ENCODE data around the gene BCL2.

Gene BCL2

DNA sequence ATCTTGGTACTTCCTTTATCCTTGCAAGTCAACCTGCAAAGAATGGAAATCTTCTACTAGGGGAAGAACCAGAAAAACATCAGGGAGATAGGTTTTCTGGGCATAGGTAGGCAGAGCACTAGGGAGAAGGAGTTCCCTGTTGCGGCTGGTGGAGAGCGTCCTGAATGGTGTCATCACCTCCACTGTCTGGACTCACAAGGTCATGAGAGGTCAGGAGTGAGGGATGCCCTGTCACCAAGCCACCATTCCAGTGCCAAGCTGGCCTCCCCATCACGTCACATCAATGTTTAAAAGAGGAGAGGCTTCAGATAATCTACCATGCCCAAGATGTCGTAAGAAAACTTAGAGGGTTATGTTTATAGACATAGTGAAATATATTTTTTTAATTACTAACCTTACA, 72.1 kb downstream of the BCL2 start:
- WGBS, 2 experiments = 89 to 93% methylated on average over 2 to 4 of the region's 4 CpGs

DNA sequence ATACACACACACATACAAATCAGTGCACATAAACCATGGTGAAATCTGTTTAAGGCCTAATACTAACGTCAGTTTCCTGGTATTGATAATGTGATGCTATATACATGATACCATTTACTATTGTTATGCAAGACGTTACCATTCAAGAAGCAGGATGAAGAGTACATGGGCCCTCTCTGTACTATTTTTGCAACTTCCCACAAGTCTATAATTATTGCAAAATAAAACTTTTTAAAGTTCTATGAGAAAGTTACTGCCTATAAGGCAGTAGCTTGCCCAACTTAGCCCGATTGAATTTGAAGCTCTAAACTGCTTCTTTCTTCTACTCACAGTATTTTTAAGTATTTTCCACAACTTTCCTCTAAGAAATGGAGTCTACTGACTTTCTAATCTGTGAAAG, 74.0 kb downstream of the BCL2 start:
- Histone ChIP-seq H3K4me1 (ENCODE audit: control insufficient read depth, insufficient read depth, low read length) (no peaks in the 10 kb centered on the region), H3K27me3 (ENCODE audit: control insufficient read depth, insufficient read depth, low read length, poor library complexity, severe bottlenecking) (no peaks in the 10 kb centered on the region), H3K4me3 (ENCODE audit: insufficient read depth, low read depth, low read length) (no peak overlapping the region), H3K36me3 (ENCODE audit: control insufficient read depth, insufficient read depth, low read length) (no peaks in the 10 kb centered on the region), H3K27ac (ENCODE audit: insufficient read depth, low read depth, low read length, poor library complexity, severe bottlenecking) (no peak overlapping the region), H3K9me3 (ENCODE audit: control insufficient read depth, low read length) (no peaks in the 10 kb centered on the region)
- 93 to 100% methylated on average over 1 to 3 of the region's 3 CpGs for WGBS, 2 experiments

More for the DNA sequence above, 72.1 kb downstream of the BCL2 start:
- Histone ChIP-seq H3K9me3 (ENCODE audit: control insufficient read depth, low read length) (no peaks in the 10 kb centered on the region), H3K36me3 (ENCODE audit: control insufficient read depth, insufficient read depth, low read length) (no peaks in the 10 kb centered on the region), H3K4me3 (ENCODE audit: insufficient read depth, low read depth, low read length) (no peak overlapping the region), H3K27me3 (ENCODE audit: control insufficient read depth, insufficient read depth, low read length, poor library complexity, severe bottlenecking) (no peaks in the 10 kb centered on the region), H3K4me1 (ENCODE audit: control insufficient read depth, insufficient read depth, low read length) (no peaks in the 10 kb centered on the region), H3K27ac (ENCODE audit: insufficient read depth, low read depth, low read length, poor library complexity, severe bottlenecking) (no peak overlapping the region)

DNA sequence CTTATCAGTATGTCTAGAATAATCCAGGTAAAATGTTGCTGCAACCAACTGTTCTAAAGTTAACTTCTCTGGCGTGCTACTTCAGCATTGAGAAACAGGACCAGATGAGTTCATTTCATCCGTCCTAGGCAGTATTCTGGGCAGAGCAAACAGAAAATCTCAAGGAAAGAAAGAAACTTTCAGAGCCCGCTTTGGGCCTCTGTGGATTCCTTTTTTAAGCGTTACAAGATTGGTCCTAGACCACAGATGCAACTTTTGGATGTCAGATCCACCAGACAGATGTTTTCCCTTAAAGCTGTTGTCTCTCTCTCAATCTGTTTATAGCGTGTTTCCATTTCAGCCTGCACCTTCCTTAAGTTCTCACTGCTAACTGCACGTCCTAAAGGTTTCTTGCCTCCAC, 75.0 kb downstream of the BCL2 start:
- no peak overlapping the region for H3K4me3 ChIP-seq (ENCODE audit: insufficient read depth, low read depth, low read length)
- no peaks in the 10 kb centered on the region for H3K36me3 ChIP-seq (ENCODE audit: control insufficient read depth, insufficient read depth, low read length)
- no peaks in the 10 kb centered on the region for H3K27me3 ChIP-seq (ENCODE audit: control insufficient read depth, insufficient read depth, low read length, poor library complexity, severe bottlenecking)
- whole genome bisulfite sequencing, 2 experiments = 88 to 92% methylated on average over 6 of the region's 6 CpGs
- H3K27ac ChIP-seq (ENCODE audit: insufficient read depth, low read depth, low read length, poor library complexity, severe bottlenecking) = no peak overlapping the region
- no peaks in the 10 kb centered on the region for H3K9me3 ChIP-seq (ENCODE audit: control insufficient read depth, low read length)
- H3K4me1 ChIP-seq (ENCODE audit: control insufficient read depth, insufficient read depth, low read length) = peaks cover 1% of the 10 kb centered on the region

DNA sequence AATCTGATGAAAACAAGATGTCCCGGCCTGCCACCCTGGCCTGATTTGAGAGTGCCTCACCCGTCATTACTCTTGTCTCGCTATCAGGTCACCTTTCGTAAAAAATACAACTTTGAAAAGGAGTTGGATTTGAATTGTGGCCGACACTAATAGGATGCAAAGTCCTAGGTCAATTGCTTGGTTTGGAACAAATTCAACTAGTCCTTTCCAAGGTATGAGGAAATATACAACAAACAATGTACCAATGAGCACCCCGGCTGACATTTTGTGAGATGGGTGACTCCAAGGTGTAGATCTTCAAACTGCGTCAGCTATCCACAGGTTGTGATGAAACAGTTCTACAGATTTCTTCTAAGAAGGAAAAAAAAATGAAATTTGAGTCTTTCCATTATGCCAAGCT, 77.8 kb downstream of the BCL2 start:
- no peaks in the 10 kb centered on the region for H3K9me3 ChIP-seq (ENCODE audit: control insufficient read depth, low read length)
- no peak overlapping the region for H3K4me3 ChIP-seq (ENCODE audit: insufficient read depth, low read depth, low read length)
- H3K4me1 ChIP-seq (ENCODE audit: control insufficient read depth, insufficient read depth, low read length) = peaks cover 27% of the 10 kb centered on the region
- no peaks in the 10 kb centered on the region for H3K36me3 ChIP-seq (ENCODE audit: control insufficient read depth, insufficient read depth, low read length)
- no peaks in the 10 kb centered on the region for H3K27me3 ChIP-seq (ENCODE audit: control insufficient read depth, insufficient read depth, low read length, poor library complexity, severe bottlenecking)
- no peak overlapping the region for H3K27ac ChIP-seq (ENCODE audit: insufficient read depth, low read depth, low read length, poor library complexity, severe bottlenecking)
- 94 to 97% methylated on average over 7 of the region's 7 CpGs for WGBS, 2 experiments

DNA sequence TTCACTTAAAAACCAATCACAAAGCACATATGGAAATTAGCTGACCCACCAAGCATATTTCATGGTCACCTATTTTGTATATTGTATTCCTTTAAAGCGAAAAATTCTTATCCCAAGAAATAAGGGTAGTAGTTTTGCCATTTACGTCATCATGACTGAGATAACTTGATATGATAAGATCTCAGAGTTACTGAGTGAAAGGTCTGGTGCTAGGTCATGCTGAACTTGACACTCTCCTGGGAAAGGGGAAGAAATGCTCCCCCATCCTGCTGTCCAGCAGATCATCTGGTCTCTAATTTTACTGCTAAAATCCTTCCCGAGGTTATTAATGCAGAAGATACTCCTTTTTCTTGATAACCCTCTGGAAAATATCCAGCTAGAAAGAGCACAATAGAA, 78.3 kb downstream of the BCL2 start:
- no peaks in the 10 kb centered on the region for H3K9me3 ChIP-seq (ENCODE audit: control insufficient read depth, low read length)
- no peak overlapping the region for H3K27ac ChIP-seq (ENCODE audit: insufficient read depth, low read depth, low read length, poor library complexity, severe bottlenecking)
- no peaks in the 10 kb centered on the region for H3K36me3 ChIP-seq (ENCODE audit: control insufficient read depth, insufficient read depth, low read length)
- H3K4me1 ChIP-seq (ENCODE audit: control insufficient read depth, insufficient read depth, low read length) = peaks cover 27% of the 10 kb centered on the region
- no peaks in the 10 kb centered on the region for H3K27me3 ChIP-seq (ENCODE audit: control insufficient read depth, insufficient read depth, low read length, poor library complexity, severe bottlenecking)
- WGBS, 2 experiments = 92 to 94% methylated on average over 3 of the region's 3 CpGs
- no peak overlapping the region for H3K4me3 ChIP-seq (ENCODE audit: insufficient read depth, low read depth, low read length)

DNA sequence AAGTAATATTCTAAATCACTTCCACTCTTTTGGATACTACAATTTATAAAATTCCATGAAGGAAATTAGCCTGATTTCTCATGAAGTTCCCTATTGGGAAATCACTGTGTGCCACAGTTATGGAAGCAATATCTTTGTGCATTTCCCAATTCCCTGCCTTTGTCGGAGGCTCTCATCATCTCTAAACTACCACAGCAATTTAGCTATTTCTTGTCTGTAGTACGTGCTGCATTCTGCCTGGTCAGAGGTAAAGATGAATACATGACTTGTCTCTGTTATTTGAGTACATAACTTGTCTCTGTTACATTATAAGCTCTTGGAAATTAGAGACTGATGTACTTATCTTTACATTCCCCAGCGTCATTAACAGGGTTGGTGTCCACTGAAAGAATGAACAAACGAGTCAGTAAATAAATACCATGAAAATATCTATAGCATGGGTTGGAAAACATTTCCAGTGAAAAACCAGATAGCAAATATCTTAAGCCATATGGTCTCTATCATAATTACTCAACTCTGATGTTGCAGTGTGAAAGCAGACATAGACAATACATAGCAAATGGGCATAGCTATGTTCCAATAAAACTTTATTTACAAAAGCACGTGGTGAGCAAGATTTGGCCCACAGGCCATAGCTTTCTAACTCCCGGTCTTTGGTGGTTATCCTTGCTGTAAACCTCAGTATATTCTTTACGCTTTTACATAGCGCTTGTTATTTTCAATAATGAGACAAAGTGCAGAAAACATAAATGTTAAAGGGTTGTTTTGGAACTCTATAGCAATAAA, 78.8 kb downstream of the BCL2 start:
- WGBS, 2 experiments = 79 to 81% methylated on average over 5 to 8 of the region's 8 CpGs
- H3K4me1 ChIP-seq (ENCODE audit: control insufficient read depth, insufficient read depth, low read length) = peaks cover 27% of the 10 kb centered on the region
- H3K27ac ChIP-seq (ENCODE audit: insufficient read depth, low read depth, low read length, poor library complexity, severe bottlenecking) = no peak overlapping the region
- H3K4me3 ChIP-seq (ENCODE audit: insufficient read depth, low read depth, low read length) = no peak overlapping the region
- no peaks in the 10 kb centered on the region for H3K27me3 ChIP-seq (ENCODE audit: control insufficient read depth, insufficient read depth, low read length, poor library complexity, severe bottlenecking)
- H3K9me3 ChIP-seq (ENCODE audit: control insufficient read depth, low read length) = no peaks in the 10 kb centered on the region
- H3K36me3 ChIP-seq (ENCODE audit: control insufficient read depth, insufficient read depth, low read length) = no peaks in the 10 kb centered on the region

DNA sequence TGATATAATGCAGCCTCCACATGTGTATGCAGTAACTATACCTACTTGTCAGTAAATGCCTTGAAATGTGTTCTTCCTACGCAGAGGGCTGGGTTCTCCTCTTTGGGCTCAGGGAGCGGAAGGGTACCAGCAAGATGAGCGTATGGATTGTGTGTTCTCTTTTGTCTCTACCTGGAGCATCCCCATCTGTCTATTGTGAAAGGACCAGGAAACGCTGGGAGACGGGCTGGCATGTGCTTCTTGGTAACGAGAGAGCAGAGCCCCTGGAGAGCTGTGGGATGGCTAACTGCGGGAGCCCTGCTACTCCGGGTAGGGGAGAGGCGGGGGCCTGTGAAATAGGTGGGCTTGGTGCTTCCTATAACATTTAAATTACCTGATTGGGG, 80.9 kb downstream of the BCL2 start:
- H3K27ac ChIP-seq (ENCODE audit: insufficient read depth, low read depth, low read length, poor library complexity, severe bottlenecking) = peak overlapping the region; percentile 93
- WGBS, 2 experiments = 13 to 22% methylated on average over 9 of the region's 9 CpGs
- H3K4me3 ChIP-seq (ENCODE audit: insufficient read depth, low read depth, low read length) = no peak overlapping the region
- H3K4me1 ChIP-seq (ENCODE audit: control insufficient read depth, insufficient read depth, low read length) = peaks cover 27% of the 10 kb centered on the region
- H3K36me3 ChIP-seq (ENCODE audit: control insufficient read depth, insufficient read depth, low read length) = no peaks in the 10 kb centered on the region
- H3K9me3 ChIP-seq (ENCODE audit: control insufficient read depth, low read length) = no peaks in the 10 kb centered on the region
- no peaks in the 10 kb centered on the region for H3K27me3 ChIP-seq (ENCODE audit: control insufficient read depth, insufficient read depth, low read length, poor library complexity, severe bottlenecking)

DNA sequence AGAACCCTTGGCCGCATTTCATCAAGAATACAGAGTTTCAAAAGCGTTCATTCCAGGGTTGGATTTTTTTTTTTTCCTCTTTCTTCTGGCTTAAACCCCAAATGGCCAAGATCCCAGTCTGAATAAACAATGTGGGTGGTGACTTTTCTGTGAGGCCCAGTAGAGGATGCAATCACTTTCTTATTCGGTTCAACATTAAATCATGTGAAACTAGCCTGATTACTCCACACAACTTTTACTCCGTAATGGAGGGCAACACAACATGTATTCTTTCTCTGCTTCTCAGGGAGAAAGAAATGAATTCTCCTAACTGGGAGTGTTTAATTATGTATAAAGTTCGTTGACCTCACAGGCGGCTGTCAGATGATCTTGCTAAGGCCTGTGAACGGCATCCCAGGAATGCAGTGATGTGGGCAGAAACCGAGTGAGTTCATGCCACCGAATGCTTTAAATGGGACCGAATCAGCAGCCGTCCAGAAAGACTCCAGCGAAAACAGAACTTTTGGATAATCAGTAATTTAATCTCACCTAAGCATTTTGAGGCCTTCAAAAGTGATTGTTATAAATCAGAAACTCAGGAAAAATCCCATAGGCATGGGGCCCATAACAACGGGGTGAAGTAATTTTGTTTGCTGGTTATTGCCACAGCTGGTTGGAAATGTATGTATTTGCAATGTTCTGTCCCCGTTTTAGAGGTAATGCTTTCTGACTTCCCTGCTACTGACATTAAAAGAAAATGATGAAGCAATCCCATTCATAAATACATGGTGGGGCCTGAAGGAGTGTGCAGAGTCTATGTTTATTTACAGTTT, 81.5 kb downstream of the BCL2 start:
- Histone ChIP-seq H3K27ac (ENCODE audit: insufficient read depth, low read depth, low read length, poor library complexity, severe bottlenecking) (peak overlapping the region; percentile 93), H3K4me1 (ENCODE audit: control insufficient read depth, insufficient read depth, low read length) (peaks cover 27% of the 10 kb centered on the region), H3K4me3 (ENCODE audit: insufficient read depth, low read depth, low read length) (no peak overlapping the region), H3K36me3 (ENCODE audit: control insufficient read depth, insufficient read depth, low read length) (no peaks in the 10 kb centered on the region), H3K27me3 (ENCODE audit: control insufficient read depth, insufficient read depth, low read length, poor library complexity, severe bottlenecking) (no peaks in the 10 kb centered on the region), H3K9me3 (ENCODE audit: control insufficient read depth, low read length) (no peaks in the 10 kb centered on the region)
- 47 to 51% methylated on average over 13 to 14 of the region's 14 CpGs for WGBS, 2 experiments

DNA sequence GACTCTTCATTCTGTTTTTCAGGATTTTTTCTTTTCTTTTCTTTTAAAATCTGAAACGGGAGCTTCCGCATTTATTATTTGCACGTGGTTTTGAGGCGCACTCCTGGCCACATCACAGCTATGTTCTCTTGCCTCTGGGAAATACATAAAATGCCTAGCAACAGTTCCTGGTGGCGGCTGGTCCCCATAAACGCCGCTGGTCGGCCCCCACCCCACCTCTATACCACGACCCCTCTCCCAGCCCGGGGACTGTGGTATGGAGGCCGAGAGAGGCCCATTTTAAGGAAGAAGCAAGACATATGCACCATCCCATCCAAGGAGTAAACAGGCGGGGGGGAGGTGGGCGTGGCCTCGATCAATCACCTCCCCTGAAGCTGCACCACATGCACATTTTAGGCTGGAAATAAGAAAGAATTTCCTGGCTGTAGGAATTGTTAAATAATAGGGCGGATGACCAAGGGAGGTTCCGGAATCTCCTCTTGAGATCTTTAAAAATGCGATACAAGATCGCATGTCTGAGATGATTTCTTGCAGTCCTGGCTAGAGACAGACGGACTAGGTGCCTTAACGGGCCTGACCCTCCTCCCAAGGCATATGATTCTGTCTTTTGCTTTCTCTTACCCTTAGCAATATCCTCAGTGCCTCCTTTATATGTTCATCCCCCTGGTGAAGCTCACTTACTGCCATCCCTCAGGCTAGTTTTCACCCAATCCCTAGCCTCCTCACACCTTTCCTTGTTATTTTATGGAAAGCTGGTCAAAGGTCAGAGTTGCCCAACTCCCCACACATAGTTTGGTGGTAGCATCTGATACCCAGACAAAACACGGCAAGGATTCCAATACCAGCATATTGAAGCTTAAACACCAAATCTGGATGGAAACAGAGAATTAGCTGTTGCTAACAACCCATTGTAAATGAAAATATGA, 82.4 kb downstream of the BCL2 start:
- H3K27ac ChIP-seq (ENCODE audit: insufficient read depth, low read depth, low read length, poor library complexity, severe bottlenecking) = peak overlapping the region; percentile 93
- H3K4me3 ChIP-seq (ENCODE audit: insufficient read depth, low read depth, low read length) = no peak overlapping the region
- H3K27me3 ChIP-seq (ENCODE audit: control insufficient read depth, insufficient read depth, low read length, poor library complexity, severe bottlenecking) = no peaks in the 10 kb centered on the region
- no peaks in the 10 kb centered on the region for H3K9me3 ChIP-seq (ENCODE audit: control insufficient read depth, low read length)
- WGBS, 2 experiments = 96 to 97% methylated on average over 20 to 21 of the region's 21 CpGs
- no peaks in the 10 kb centered on the region for H3K36me3 ChIP-seq (ENCODE audit: control insufficient read depth, insufficient read depth, low read length)
- peaks cover 27% of the 10 kb centered on the region for H3K4me1 ChIP-seq (ENCODE audit: control insufficient read depth, insufficient read depth, low read length)

DNA sequence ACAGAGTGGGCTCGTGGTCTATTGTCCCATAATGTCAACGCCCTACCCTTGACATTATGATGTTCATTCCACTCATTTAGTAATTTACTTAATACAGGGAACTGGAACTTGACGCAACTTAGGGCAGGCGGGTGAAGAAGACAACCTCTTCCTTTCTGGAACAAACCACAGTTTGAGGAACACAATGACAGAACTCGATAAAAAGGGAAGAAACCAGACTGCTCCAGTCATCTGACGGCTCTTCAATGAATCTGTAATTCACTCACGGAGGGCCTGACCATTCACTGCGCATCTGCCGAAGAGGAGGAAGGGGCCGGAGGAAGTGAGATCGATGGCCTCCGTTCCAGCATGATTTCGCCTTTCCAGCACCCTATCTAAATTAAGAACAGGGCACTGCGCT, 83.2 kb downstream of the BCL2 start:
- Histone ChIP-seq H3K27ac (ENCODE audit: insufficient read depth, low read depth, low read length, poor library complexity, severe bottlenecking) (no peak overlapping the region), H3K36me3 (ENCODE audit: control insufficient read depth, insufficient read depth, low read length) (no peaks in the 10 kb centered on the region), H3K4me1 (ENCODE audit: control insufficient read depth, insufficient read depth, low read length) (peaks cover 27% of the 10 kb centered on the region), H3K4me3 (ENCODE audit: insufficient read depth, low read depth, low read length) (no peak overlapping the region), H3K9me3 (ENCODE audit: control insufficient read depth, low read length) (no peaks in the 10 kb centered on the region), H3K27me3 (ENCODE audit: control insufficient read depth, insufficient read depth, low read length, poor library complexity, severe bottlenecking) (no peaks in the 10 kb centered on the region)
- 94 to 96% methylated on average over 14 of the region's 14 CpGs for WGBS, 2 experiments
